ENCODE results near the gene ACOT6.

- TF ChIP-seq, protein P1, sequence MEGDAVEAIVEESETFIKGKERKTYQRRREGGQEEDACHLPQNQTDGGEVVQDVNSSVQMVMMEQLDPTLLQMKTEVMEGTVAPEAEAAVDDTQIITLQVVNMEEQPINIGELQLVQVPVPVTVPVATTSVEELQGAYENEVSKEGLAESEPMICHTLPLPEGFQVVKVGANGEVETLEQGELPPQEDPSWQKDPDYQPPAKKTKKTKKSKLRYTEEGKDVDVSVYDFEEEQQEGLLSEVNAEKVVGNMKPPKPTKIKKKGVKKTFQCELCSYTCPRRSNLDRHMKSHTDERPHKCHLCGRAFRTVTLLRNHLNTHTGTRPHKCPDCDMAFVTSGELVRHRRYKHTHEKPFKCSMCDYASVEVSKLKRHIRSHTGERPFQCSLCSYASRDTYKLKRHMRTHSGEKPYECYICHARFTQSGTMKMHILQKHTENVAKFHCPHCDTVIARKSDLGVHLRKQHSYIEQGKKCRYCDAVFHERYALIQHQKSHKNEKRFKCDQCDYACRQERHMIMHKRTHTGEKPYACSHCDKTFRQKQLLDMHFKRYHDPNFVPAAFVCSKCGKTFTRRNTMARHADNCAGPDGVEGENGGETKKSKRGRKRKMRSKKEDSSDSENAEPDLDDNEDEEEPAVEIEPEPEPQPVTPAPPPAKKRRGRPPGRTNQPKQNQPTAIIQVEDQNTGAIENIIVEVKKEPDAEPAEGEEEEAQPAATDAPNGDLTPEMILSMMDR (conservative IDR thresholded peaks at IDR 0.05): no peak
- no peak for TF ChIP-seq ZFX (IDR thresholded peaks at IDR 0.05)
Measured at GRCh38 chr14:73660511-73660910, 48.2 kb downstream of the ACOT6 start.

Data from C4-2B (cell line).